Measurements from ENCODE around the gene EFCAB6. TPM values are rescaled to one million over a fixed set of nuclear protein-coding genes. Genes with fewer than 3 reads are reported as not detected.

The EFCAB6 gene
- total RNA-seq, 4 donors from 2014 or later, result 0.35 to 4.4 (median 0.94) TPM; not detected in 1

DNA sequence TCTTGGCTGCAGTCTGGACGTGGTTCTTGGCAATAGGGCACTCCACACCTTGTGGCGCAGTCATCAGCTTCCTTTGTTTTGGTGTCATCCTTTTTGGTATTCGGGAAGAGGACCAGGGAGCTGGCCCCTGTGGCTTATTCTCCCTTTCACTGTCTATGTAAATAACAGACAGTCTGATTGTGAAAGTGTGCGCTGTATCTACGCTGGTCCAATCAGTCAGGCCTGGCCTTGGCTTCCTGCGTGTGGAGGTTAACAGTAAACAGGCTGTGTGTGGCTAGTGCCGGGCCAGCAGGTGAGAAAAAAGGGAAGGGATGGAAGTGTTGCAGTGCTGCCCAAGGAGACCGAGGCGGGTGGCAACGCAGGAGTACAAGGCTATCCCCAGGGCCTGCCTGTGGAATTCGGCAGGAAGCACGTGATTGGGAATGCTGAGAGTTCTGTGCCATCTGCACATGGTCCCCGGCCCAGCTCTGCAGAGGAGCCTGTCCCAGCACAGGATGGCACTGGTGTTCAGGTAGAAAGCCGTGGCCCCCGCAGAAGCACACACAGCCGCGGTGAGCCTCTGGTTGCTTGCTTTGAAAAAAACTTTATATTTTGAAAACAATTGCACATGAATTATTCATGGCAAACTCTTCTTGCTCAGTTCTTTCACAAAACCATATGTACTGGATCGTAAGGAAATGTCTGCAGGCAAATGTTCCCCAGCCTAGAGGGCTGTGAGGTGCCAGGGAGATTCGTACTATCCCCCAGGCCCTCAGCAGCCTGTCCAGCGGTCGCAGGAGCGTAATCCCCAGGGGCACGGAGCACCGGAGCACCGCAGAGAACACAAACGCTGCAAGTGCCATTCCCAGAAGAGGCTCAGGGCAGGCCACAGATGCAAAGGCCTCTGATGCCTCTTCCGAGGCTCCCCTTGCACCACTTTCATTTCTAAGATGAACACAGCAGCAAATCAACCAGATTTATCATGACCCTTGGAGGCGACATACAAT lies 174.5 kb downstream of the EFCAB6 start:
- Histone ChIP-seq H3K27ac (no peak overlapping the region), H3K4me1 (no peaks in the 10 kb centered on the region), H3K9me3 (peaks cover 0 to 7% (median 0%) of the 10 kb centered on the region in 4 donors), H3K27me3 (no peaks in the 10 kb centered on the region), H3K4me3 (no peak overlapping the region), H3K36me3 (no peaks in the 10 kb centered on the region)
- no peak for TF ChIP-seq POLR2A (IDR thresholded peaks at IDR 0.05)
- TF ChIP-seq, protein P1, sequence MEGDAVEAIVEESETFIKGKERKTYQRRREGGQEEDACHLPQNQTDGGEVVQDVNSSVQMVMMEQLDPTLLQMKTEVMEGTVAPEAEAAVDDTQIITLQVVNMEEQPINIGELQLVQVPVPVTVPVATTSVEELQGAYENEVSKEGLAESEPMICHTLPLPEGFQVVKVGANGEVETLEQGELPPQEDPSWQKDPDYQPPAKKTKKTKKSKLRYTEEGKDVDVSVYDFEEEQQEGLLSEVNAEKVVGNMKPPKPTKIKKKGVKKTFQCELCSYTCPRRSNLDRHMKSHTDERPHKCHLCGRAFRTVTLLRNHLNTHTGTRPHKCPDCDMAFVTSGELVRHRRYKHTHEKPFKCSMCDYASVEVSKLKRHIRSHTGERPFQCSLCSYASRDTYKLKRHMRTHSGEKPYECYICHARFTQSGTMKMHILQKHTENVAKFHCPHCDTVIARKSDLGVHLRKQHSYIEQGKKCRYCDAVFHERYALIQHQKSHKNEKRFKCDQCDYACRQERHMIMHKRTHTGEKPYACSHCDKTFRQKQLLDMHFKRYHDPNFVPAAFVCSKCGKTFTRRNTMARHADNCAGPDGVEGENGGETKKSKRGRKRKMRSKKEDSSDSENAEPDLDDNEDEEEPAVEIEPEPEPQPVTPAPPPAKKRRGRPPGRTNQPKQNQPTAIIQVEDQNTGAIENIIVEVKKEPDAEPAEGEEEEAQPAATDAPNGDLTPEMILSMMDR (IDR thresholded peaks at IDR 0.05), result no peak
- DNase-seq, result no peak

DNA sequence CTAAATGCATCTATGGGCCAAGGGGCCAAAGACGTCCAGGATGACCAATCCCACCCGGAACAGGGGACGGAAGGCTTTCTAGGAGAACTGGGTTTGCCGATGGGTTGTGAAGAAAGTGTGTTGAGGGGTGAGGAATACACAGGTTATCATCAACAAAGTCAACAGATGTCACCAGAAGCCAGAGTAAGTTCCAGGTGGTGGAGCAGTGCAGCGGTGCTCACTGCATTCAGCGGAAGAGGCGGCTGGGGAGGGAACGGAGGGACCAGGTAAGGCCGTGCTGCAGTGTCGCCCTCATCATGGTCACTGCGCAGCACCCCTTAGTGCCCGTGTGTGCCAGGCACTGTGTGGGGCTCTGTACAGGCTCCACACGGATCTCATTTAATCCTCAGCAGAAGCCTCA lies 176.0 kb downstream of the EFCAB6 start:
- no peaks in the 10 kb centered on the region for H3K4me1 ChIP-seq
- H3K4me3 ChIP-seq, result no peak overlapping the region
- H3K27ac ChIP-seq, result no peak overlapping the region

DNA sequence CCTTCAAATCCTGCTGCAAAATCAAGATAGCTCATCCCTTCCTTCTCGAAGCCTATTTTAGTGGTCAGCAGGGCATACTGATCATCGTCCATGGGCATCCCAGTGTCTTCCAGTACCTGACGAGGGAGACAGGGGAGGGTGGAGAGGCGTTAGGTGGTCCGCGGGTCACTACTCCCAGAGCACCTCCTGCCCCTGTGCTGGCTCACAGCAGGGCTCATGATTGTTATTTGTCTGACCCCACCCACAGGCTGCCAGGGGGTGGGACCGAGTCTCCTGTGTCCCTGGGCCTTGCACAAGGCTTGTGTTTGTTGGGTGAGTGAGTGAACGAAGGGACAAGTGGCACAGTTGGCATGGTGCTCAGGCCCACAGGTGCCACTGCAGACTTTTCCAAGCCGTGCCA lies 177.0 kb downstream of the EFCAB6 start:
- Histone ChIP-seq H3K27ac (no peak overlapping the region), H3K4me3 (no peak overlapping the region), H3K27me3 (no peaks in the 10 kb centered on the region), H3K36me3 (no peaks in the 10 kb centered on the region), H3K4me1 (no peaks in the 10 kb centered on the region), H3K9me3 (peaks cover 0 to 7% (median 0%) of the 10 kb centered on the region in 4 donors)
- TF ChIP-seq, protein P1 (IDR thresholded peaks at IDR 0.05), result no peak
- no peak for TF ChIP-seq POLR2A (IDR thresholded peaks at IDR 0.05)
- no peak for DNase-seq

More for the DNA sequence above, 176.0 kb downstream of the EFCAB6 start:
- Histone ChIP-seq H3K36me3 (no peaks in the 10 kb centered on the region), H3K27me3 (no peaks in the 10 kb centered on the region), H3K9me3 (peaks cover 0 to 7% (median 0%) of the 10 kb centered on the region in 4 donors)
- no peak for DNase-seq
- TF ChIP-seq, protein P1 (IDR thresholded peaks at IDR 0.05), result no peak
- TF ChIP-seq POLR2A (IDR thresholded peaks at IDR 0.05), result no peak

DNA sequence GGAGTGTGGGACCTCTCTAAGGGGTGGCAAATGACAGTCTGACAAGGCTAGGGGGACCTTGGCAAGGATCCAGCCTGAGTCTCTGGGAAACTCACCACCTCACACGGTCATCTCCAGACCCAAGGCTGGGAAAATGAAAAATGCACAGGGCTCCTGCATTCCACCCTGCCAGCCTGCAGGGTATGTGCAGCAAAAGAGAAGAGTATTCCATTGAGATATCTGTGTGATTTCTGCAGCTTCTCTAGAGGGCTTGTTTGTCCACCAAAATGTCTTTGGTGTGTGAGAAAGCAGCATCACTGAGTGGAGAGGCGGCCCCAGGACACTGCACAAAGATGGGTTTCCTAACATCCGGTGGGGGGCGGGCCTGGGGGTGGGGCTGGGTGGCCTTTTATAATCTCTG lies 177.8 kb downstream of the EFCAB6 start:
- no peak for DNase-seq
- Histone ChIP-seq H3K4me1 (no peaks in the 10 kb centered on the region), H3K27ac (no peak overlapping the region), H3K4me3 (no peak overlapping the region), H3K9me3 (peaks cover 0 to 5% (median 0%) of the 10 kb centered on the region in 4 donors), H3K27me3 (no peaks in the 10 kb centered on the region), H3K36me3 (no peaks in the 10 kb centered on the region)
- TF ChIP-seq, protein P1 (IDR thresholded peaks at IDR 0.05), result no peak
- no peak for TF ChIP-seq POLR2A (IDR thresholded peaks at IDR 0.05)

DNA sequence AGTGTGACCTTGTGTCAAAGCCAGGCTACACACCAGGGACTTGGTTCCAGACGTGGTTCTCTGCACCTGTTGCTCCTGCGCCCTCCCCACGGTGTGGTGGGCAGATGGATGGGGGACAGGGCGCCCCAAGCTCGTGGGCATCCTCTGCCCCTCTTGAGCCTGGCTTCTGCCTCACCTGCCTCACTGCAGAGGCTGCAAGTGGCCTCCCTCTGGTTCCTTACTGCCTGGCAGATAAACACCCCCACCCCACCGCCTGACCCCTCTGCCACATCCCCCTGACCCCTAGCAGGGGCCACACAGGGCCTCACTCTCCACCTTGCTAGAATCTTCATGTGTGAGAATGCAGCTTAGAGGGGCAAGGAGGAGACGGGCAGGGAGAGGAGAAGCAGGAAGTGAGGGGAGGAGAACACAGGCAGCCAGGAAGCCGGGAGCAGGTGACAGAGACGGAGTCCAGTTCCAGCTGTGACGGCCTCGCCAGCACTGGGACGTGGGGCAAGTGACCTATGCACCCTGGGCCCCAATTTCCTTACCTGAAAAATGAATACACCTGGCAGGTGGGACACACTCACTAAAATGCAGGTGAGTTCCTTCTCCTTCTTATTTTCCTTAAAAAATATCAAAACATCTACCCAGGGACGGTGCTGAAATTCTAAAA lies 178.3 kb downstream of the EFCAB6 start:
- Histone ChIP-seq H3K4me1 (no peaks in the 10 kb centered on the region), H3K4me3 (no peak overlapping the region), H3K9me3 (no peaks in the 10 kb centered on the region), H3K27me3 (no peaks in the 10 kb centered on the region), H3K36me3 (no peaks in the 10 kb centered on the region), H3K27ac (no peak overlapping the region)
- TF ChIP-seq POLR2A (IDR thresholded peaks at IDR 0.05), result no peak
- TF ChIP-seq, protein P1 (IDR thresholded peaks at IDR 0.05), result no peak
- DNase-seq, result no peak

All from Peyer's patch (tissue), 4 donors.